GM23338 (cell line): ENCODE data around the gene TMEM175. TPM values are rescaled to one million over a fixed set of nuclear protein-coding genes. Genes with fewer than 3 reads are reported as not detected.

ENCODE experiments used
- ATAC-seq: fragments of 200-7000 bp; cut with Tn5 transposase; 3 replicates; pipeline ENCODE4 v1.9.1; 2020
- DNase-seq: peaks from one replicate; pipeline ENCODE4 v3.0.0-alpha.2; 2015; ENCODE audit warnings: low spot score
- H2AFZ ChIP-seq: fragments of 200-600 bp; sonication (generic); 2 replicates; pipeline ENCODE4 v1.8.0; 2016; ENCODE audit warnings: antibody characterized with exemption, mild to moderate bottlenecking, moderate library complexity
- H3F3A ChIP-seq: fragments of 200-600 bp; sonication (generic); replicated peaks from 2 replicates; pipeline ENCODE4 v1.8.0; 2017; ENCODE audit warnings: antibody characterized with exemption, mixed run types, low read depth
- H3K27ac ChIP-seq: fragments of 200-600 bp; sonication (generic); 2 replicates; pipeline ENCODE4 v1.6.1; 2016; ENCODE audit warnings: low read depth
- H3K27me3 ChIP-seq: fragments of 200-600 bp; sonication (generic); 2 replicates; pipeline ENCODE4 v1.8.0; 2016; ENCODE audit warnings: mild to moderate bottlenecking, mixed run types, moderate library complexity; ENCODE audit not compliant: insufficient read depth
- H3K36me3 ChIP-seq: fragments of 200-600 bp; sonication (generic); 2 replicates; pipeline ENCODE4 v1.8.0; 2016; ENCODE audit warnings: mild to moderate bottlenecking; ENCODE audit not compliant: insufficient read depth
- H3K4me1 ChIP-seq: fragments of 200-600 bp; sonication (generic); 2 replicates; pipeline ENCODE4 v1.8.0; 2016; ENCODE audit warnings: mild to moderate bottlenecking, moderate library complexity; ENCODE audit not compliant: insufficient read depth
- H3K4me2 ChIP-seq: fragments of 200-600 bp; sonication (generic); 2 replicates; pipeline ENCODE4 v1.7.1; 2017; ENCODE audit warnings: mixed run types
- H3K4me3 ChIP-seq: fragments of 200-600 bp; sonication (generic); 2 replicates; pipeline ENCODE4 v1.6.1; 2016; ENCODE audit warnings: mixed run types
- H3K79me2 ChIP-seq: fragments of 200-600 bp; sonication (generic); replicated peaks from 2 replicates; pipeline ENCODE4 v1.8.0; 2017; ENCODE audit warnings: mild to moderate bottlenecking; ENCODE audit not compliant: insufficient read depth
- H3K9me2 ChIP-seq: fragments of 200-600 bp; sonication (generic); 2 replicates; pipeline ENCODE4 v1.8.0; 2017; ENCODE audit not compliant: insufficient read depth
- H4K20me1 ChIP-seq: fragments of 200-600 bp; sonication (generic); replicated peaks from 2 replicates; pipeline ENCODE4 v1.8.0; 2017; ENCODE audit warnings: mild to moderate bottlenecking; ENCODE audit not compliant: insufficient read depth
- H3K27ac Mint-ChIP-seq: 2 replicates; pipeline ENCODE4 v1.8.0; 2020; ENCODE audit warnings: inconsistent platforms, mild to moderate bottlenecking, moderate library complexity, mixed read lengths
- H3K27me3 Mint-ChIP-seq: 3 replicates; pipeline ENCODE4 v1.8.0; 2022; ENCODE audit warnings: low read depth, mild to moderate bottlenecking, moderate library complexity, mixed read lengths, inconsistent platforms; ENCODE audit not compliant: insufficient read depth, poor library complexity
- H3K36me3 Mint-ChIP-seq: 3 replicates; pipeline ENCODE4 v1.8.0; 2021; ENCODE audit warnings: low read depth, mild to moderate bottlenecking, inconsistent platforms, moderate library complexity, mixed read lengths
- H3K4me1 Mint-ChIP-seq: 3 replicates; pipeline ENCODE4 v1.8.0; 2020; ENCODE audit warnings: mild to moderate bottlenecking, inconsistent platforms, mixed read lengths
- H3K4me3 Mint-ChIP-seq: 3 replicates; pipeline ENCODE4 v1.8.0; 2021; ENCODE audit warnings: moderate library complexity, mild to moderate bottlenecking, inconsistent platforms, mixed read lengths
- H3K9me3 Mint-ChIP-seq: 3 replicates; pipeline ENCODE4 v1.8.0; 2020; ENCODE audit warnings: moderate library complexity, mild to moderate bottlenecking, inconsistent platforms, mixed read lengths
- CREB1 ChIP-seq: fragments of 250-450 bp; sonication (Bioruptor Pico); IDR thresholded peaks from 2 replicates; pipeline ENCODE4 v1.5.0; 2020; ENCODE audit warnings: low read depth, mild to moderate bottlenecking, moderate library complexity
- JUNB ChIP-seq: IDR thresholded peaks from one replicate; pipeline ENCODE4 v1.6.1; 2016; ENCODE audit warnings: antibody characterized with exemption; ENCODE audit not compliant: unreplicated experiment
- POLR2AphosphoS5 ChIP-seq: IDR thresholded peaks from 2 replicates; pipeline ENCODE4 v1.6.1; 2016; ENCODE audit warnings: antibody characterized with exemption, low read depth
- STAT1 ChIP-seq: IDR thresholded peaks from one replicate; pipeline ENCODE4 v1.6.1; 2016; ENCODE audit warnings: antibody characterized with exemption; ENCODE audit not compliant: unreplicated experiment
- ZNF331 ChIP-seq: fragments of 250-450 bp; sonication (Bioruptor Pico); IDR thresholded peaks from 2 replicates; pipeline ENCODE4 v1.5.0; 2020; ENCODE audit warnings: low read depth, mild to moderate bottlenecking, moderate library complexity
- polyA plus RNA-seq: library from polyadenylated mRNA; unstranded; fragments of >200 nt; fragmentation: Nextera tagmentation; extraction: Ambion mirVana; gene quantifications from 2 replicates; pipeline ENCODE4 v1.2.1, GENCODE V29; 2016
- total RNA-seq: library from RNA; depleted of rRNA; stranded (reverse); fragments of >200 nt; shearing (Covaris generic); gene quantifications from 2 replicates; pipeline ENCODE4 v1.2.3, GENCODE V29; 2014
- TF ChIP-seq, protein P1 (sequence below): IDR thresholded peaks from one replicate; pipeline ENCODE4 v1.6.1; 2018; ENCODE audit warnings: antibody characterized with exemption; ENCODE audit not compliant: unreplicated experiment
- TF ChIP-seq, protein P2 (sequence below): fragments of 250-450 bp; sonication (Bioruptor Pico); IDR thresholded peaks from 2 replicates; pipeline ENCODE4 v1.5.0; 2020; ENCODE audit warnings: mild to moderate bottlenecking, moderate library complexity
- TF ChIP-seq, protein P3 (sequence below), 2 experiments: fragments of 200-600 bp in 1 of 2; sonication (generic) in 1 of 2; conservative IDR thresholded peaks; 2 replicates each; pipeline versions ENCODE4 v1.5.1 to v1.6.1; 2016 to 2017; ENCODE audit warnings: antibody characterized with exemption in 2 of 2, low read depth in 2 of 2, mild to moderate bottlenecking in 2 of 2, moderate library complexity in 1 of 2
- TF ChIP-seq, protein P4 (sequence below): IDR thresholded peaks from 2 replicates; pipeline ENCODE4 v1.6.1; 2016; ENCODE audit warnings: antibody characterized with exemption

The TMEM175 gene
- total and polyA plus RNA-seq, 2 experiments from 2014 or later: 8.0 to 11.4 TPM

DNA sequence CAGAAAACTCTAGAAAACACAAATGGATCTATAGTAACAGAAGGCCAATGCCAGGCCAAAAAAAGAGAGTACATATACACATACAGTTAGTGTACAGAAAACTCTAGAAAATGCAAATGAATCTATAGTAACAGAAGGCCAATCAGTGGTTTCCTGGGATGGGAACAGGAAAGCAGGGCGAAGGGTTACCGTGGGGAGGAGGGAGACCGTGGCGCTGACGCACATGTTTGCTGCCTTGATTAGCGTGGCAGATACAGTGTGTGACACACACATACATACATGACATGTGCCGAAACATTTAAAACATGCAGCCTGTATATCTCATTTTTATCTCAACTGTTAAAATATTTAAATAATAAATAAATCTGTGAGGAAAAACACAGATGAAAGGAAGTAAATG, 14.8 kb upstream of the TMEM175 start:
- H2AFZ ChIP-seq: no peak overlapping the region
- no peak for TF ChIP-seq CREB1 (CRISPR knock-in tag)
- TF ChIP-seq, protein P1, sequence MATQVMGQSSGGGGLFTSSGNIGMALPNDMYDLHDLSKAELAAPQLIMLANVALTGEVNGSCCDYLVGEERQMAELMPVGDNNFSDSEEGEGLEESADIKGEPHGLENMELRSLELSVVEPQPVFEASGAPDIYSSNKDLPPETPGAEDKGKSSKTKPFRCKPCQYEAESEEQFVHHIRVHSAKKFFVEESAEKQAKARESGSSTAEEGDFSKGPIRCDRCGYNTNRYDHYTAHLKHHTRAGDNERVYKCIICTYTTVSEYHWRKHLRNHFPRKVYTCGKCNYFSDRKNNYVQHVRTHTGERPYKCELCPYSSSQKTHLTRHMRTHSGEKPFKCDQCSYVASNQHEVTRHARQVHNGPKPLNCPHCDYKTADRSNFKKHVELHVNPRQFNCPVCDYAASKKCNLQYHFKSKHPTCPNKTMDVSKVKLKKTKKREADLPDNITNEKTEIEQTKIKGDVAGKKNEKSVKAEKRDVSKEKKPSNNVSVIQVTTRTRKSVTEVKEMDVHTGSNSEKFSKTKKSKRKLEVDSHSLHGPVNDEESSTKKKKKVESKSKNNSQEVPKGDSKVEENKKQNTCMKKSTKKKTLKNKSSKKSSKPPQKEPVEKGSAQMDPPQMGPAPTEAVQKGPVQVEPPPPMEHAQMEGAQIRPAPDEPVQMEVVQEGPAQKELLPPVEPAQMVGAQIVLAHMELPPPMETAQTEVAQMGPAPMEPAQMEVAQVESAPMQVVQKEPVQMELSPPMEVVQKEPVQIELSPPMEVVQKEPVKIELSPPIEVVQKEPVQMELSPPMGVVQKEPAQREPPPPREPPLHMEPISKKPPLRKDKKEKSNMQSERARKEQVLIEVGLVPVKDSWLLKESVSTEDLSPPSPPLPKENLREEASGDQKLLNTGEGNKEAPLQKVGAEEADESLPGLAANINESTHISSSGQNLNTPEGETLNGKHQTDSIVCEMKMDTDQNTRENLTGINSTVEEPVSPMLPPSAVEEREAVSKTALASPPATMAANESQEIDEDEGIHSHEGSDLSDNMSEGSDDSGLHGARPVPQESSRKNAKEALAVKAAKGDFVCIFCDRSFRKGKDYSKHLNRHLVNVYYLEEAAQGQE: no peak
- TF ChIP-seq, protein P2, sequence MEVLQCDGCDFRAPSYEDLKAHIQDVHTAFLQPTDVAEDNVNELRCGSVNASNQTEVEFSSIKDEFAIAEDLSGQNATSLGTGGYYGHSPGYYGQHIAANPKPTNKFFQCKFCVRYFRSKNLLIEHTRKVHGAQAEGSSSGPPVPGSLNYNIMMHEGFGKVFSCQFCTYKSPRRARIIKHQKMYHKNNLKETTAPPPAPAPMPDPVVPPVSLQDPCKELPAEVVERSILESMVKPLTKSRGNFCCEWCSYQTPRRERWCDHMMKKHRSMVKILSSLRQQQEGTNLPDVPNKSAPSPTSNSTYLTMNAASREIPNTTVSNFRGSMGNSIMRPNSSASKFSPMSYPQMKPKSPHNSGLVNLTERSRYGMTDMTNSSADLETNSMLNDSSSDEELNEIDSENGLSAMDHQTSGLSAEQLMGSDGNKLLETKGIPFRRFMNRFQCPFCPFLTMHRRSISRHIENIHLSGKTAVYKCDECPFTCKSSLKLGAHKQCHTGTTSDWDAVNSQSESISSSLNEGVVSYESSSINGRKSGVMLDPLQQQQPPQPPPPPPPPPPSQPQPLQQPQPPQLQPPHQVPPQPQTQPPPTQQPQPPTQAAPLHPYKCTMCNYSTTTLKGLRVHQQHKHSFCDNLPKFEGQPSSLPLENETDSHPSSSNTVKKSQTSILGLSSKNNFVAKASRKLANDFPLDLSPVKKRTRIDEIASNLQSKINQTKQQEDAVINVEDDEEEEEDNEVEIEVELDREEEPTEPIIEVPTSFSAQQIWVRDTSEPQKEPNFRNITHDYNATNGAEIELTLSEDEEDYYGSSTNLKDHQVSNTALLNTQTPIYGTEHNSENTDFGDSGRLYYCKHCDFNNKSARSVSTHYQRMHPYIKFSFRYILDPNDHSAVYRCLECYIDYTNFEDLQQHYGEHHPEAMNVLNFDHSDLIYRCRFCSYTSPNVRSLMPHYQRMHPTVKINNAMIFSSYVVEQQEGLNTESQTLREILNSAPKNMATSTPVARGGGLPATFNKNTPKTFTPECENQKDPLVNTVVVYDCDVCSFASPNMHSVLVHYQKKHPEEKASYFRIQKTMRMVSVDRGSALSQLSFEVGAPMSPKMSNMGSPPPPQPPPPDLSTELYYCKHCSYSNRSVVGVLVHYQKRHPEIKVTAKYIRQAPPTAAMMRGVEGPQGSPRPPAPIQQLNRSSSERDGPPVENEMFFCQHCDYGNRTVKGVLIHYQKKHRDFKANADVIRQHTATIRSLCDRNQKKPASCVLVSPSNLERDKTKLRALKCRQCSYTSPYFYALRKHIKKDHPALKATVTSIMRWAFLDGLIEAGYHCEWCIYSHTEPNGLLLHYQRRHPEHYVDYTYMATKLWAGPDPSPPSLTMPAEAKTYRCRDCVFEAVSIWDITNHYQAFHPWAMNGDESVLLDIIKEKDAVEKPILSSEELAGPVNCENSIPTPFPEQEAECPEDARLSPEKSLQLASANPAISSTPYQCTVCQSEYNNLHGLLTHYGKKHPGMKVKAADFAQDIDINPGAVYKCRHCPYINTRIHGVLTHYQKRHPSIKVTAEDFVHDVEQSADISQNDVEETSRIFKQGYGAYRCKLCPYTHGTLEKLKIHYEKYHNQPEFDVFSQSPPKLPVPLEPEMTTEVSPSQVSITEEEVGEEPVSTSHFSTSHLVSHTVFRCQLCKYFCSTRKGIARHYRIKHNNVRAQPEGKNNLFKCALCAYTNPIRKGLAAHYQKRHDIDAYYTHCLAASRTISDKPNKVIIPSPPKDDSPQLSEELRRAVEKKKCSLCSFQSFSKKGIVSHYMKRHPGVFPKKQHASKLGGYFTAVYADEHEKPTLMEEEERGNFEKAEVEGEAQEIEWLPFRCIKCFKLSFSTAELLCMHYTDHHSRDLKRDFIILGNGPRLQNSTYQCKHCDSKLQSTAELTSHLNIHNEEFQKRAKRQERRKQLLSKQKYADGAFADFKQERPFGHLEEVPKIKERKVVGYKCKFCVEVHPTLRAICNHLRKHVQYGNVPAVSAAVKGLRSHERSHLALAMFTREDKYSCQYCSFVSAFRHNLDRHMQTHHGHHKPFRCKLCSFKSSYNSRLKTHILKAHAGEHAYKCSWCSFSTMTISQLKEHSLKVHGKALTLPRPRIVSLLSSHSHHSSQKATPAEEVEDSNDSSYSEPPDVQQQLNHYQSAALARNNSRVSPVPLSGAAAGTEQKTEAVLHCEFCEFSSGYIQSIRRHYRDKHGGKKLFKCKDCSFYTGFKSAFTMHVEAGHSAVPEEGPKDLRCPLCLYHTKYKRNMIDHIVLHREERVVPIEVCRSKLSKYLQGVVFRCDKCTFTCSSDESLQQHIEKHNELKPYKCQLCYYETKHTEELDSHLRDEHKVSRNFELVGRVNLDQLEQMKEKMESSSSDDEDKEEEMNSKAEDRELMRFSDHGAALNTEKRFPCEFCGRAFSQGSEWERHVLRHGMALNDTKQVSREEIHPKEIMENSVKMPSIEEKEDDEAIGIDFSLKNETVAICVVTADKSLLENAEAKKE (CRISPR knock-in tag): no peak
- no peak for TF ChIP-seq STAT1
- no peak for TF ChIP-seq JUNB
- TF ChIP-seq, protein P3, sequence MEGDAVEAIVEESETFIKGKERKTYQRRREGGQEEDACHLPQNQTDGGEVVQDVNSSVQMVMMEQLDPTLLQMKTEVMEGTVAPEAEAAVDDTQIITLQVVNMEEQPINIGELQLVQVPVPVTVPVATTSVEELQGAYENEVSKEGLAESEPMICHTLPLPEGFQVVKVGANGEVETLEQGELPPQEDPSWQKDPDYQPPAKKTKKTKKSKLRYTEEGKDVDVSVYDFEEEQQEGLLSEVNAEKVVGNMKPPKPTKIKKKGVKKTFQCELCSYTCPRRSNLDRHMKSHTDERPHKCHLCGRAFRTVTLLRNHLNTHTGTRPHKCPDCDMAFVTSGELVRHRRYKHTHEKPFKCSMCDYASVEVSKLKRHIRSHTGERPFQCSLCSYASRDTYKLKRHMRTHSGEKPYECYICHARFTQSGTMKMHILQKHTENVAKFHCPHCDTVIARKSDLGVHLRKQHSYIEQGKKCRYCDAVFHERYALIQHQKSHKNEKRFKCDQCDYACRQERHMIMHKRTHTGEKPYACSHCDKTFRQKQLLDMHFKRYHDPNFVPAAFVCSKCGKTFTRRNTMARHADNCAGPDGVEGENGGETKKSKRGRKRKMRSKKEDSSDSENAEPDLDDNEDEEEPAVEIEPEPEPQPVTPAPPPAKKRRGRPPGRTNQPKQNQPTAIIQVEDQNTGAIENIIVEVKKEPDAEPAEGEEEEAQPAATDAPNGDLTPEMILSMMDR (conservative IDR thresholded peaks at IDR 0.05; ENCODE audit: low read depth in 2 of 2): no peak
- no peak for TF ChIP-seq ZNF331 (CRISPR knock-in tag)
- TF ChIP-seq POLR2AphosphoS5: no peak
- TF ChIP-seq, protein P4, sequence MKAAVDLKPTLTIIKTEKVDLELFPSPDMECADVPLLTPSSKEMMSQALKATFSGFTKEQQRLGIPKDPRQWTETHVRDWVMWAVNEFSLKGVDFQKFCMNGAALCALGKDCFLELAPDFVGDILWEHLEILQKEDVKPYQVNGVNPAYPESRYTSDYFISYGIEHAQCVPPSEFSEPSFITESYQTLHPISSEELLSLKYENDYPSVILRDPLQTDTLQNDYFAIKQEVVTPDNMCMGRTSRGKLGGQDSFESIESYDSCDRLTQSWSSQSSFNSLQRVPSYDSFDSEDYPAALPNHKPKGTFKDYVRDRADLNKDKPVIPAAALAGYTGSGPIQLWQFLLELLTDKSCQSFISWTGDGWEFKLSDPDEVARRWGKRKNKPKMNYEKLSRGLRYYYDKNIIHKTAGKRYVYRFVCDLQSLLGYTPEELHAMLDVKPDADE: no peak
- peaks cover 34% of the 10 kb centered on the region; the same call in 1 of the 2 replicates for H4K20me1 ChIP-seq
- H3K27me3 ChIP-seq: no peaks in the 10 kb centered on the region
- ATAC-seq: no peak
- peaks cover 4% of the 10 kb centered on the region for H3K4me1 Mint-ChIP-seq
- peaks cover 82% of the 10 kb centered on the region for H3K79me2 ChIP-seq
- H3K4me2 ChIP-seq: no peak overlapping the region
- no peaks in the 10 kb centered on the region; the same call in 2 of the 3 replicates for H3K36me3 Mint-ChIP-seq
- no peak overlapping the region for H3K27ac ChIP-seq
- no peaks in the 10 kb centered on the region for H3K9me2 ChIP-seq
- no peak for DNase-seq
- H3K36me3 ChIP-seq: no peaks in the 10 kb centered on the region
- no peak overlapping the region for H3K4me3 ChIP-seq
- H3K27me3 Mint-ChIP-seq: peaks cover 5% of the 10 kb centered on the region
- H3F3A ChIP-seq: 0 out of 2 replicates have a peak, but pooled peaks cover 3% of the 10 kb centered on the region
- no peak overlapping the region for H3K27ac Mint-ChIP-seq
- no peaks in the 10 kb centered on the region for H3K4me1 ChIP-seq
- no peak overlapping the region for H3K4me3 Mint-ChIP-seq
- no peaks in the 10 kb centered on the region for H3K9me3 Mint-ChIP-seq
